ENCODE data around the gene TM9SF2. TPM values are rescaled to one million over a fixed set of nuclear protein-coding genes. Genes with fewer than 3 reads are reported as not detected.

The TM9SF2 gene
- total RNA-seq, 2 donors from 2014 or later: 49.8 to 63.6 TPM

DNA sequence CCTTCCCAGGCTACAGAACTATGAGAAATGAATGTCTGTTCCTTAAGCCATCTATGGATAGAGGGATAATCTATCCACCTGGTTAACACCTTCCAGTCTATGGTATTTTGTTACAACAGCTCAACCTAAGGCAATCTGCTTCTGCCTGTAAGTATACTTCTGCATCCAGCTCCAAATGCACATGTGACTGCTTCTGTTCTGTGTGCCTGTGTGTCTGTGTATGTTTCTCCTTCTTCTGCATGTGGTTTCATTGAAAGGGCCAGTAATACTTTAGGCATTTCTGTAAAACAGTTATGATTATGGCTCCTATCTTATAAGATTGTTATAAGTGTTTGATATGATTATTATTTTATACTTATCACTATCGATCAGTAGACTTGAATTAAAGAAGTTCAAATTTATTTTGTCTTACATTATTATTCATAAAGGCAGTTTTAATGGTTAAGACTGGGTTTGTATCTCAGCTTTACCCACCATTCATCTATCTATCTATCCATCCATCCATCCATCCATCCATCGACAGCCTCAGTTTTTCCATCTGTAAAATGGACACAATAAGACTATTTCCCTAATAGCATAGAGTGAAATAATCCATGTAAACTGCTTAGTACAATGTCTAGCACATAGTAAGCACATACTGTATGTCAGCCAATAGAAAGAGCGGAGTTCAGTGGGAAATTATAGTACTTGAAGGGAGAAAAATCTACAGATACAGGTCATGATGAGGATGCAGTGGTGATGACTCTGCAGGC is 37.5 kb upstream of the TM9SF2 start:
- no peak for DNase-seq
- H3K27me3 ChIP-seq: no peaks in the 10 kb centered on the region
- H3K27ac ChIP-seq: peak overlapping the region in 1 of 4 donors; percentile 5
- no peak overlapping the region for H3K4me3 ChIP-seq
- WGBS, 2 donors: 89 to 94% methylated on average over 3 of the region's 3 CpGs
- no peaks in the 10 kb centered on the region for H3K36me3 ChIP-seq (replicated peaks in 1 of 2; ENCODE audit: insufficient read depth in 1 of 2, low read depth in 2 of 2)
- no peak for ATAC-seq
- intact Hi-C loops (cut with DNase I): no loop called here
- TF ChIP-seq POLR2A (IDR thresholded peaks at IDR 0.05): no peak
- TF ChIP-seq, protein P1, sequence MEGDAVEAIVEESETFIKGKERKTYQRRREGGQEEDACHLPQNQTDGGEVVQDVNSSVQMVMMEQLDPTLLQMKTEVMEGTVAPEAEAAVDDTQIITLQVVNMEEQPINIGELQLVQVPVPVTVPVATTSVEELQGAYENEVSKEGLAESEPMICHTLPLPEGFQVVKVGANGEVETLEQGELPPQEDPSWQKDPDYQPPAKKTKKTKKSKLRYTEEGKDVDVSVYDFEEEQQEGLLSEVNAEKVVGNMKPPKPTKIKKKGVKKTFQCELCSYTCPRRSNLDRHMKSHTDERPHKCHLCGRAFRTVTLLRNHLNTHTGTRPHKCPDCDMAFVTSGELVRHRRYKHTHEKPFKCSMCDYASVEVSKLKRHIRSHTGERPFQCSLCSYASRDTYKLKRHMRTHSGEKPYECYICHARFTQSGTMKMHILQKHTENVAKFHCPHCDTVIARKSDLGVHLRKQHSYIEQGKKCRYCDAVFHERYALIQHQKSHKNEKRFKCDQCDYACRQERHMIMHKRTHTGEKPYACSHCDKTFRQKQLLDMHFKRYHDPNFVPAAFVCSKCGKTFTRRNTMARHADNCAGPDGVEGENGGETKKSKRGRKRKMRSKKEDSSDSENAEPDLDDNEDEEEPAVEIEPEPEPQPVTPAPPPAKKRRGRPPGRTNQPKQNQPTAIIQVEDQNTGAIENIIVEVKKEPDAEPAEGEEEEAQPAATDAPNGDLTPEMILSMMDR (IDR thresholded peaks at IDR 0.05): no peak
- H3K9me3 ChIP-seq: no peaks in the 10 kb centered on the region
- H3K4me1 ChIP-seq: peaks cover 14% of the 10 kb centered on the region

DNA sequence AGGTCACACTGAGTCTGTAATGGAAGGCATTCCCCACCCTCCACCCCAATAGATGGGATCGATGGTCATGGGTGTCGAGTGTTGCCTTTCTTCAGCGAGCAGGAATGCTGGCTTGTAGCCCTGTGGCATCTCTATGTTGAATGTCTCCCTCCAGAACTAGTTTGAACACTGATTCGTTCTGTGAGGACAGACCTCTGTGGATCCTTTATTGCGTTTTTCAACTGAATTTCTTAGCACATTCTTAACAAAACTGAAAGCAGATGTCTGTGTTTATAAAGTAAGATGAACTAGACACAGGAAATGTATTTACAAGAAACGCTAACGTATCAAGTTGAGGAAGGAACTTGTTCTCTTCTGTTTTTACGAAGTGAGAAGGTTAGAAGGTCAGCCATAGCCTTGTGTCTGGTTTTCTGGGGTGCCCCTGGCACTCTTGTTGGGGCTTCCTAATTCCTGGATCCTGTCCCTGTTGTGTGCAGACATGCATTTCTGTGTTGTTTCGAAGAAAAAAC is 36.8 kb upstream of the TM9SF2 start:
- H3K4me1 ChIP-seq: peaks cover 14% of the 10 kb centered on the region
- H3K36me3 ChIP-seq (replicated peaks in 1 of 2; ENCODE audit: insufficient read depth in 1 of 2, low read depth in 2 of 2): no peaks in the 10 kb centered on the region
- DNase-seq (no peak), ATAC-seq (no peak)
- TF ChIP-seq POLR2A (IDR thresholded peaks at IDR 0.05): no peak
- 63 to 78% methylated on average over 9 of the region's 9 CpGs for WGBS, 2 donors
- H3K27me3 ChIP-seq: no peaks in the 10 kb centered on the region
- peak overlapping the region in 1 of 4 donors; percentile 5 for H3K27ac ChIP-seq
- intact Hi-C loops (cut with DNase I): no loop called here
- H3K9me3 ChIP-seq: no peaks in the 10 kb centered on the region
- H3K4me3 ChIP-seq: no peak overlapping the region

DNA sequence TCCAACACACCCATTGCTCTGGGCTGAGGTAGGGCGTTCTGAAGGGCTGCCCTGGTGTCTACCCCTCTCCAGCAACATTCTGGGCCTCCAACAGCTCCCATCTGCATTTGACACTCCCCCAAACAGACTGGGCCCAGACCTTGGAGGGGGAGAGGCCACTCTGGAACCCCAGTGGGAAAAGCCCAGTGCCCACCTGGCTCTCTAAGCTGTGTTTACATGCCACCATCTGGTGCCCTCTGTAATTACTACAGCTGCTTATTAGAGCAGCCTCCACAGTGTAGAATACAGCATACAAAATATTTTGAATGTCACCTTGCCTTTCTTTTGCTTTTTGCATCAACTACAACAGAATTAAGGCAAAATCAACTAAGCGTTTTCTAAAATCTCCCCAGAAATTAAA is 35.8 kb upstream of the TM9SF2 start:
- DNase-seq (no peak), ATAC-seq (no peak)
- Histone ChIP-seq H3K4me1 (peaks cover 14% of the 10 kb centered on the region), H3K27me3 (no peaks in the 10 kb centered on the region), H3K27ac (no peak overlapping the region), H3K4me3 (no peak overlapping the region), H3K36me3 (replicated peaks in 1 of 2; ENCODE audit: insufficient read depth in 1 of 2, low read depth in 2 of 2) (no peaks in the 10 kb centered on the region), H3K9me3 (no peaks in the 10 kb centered on the region)
- 83 to 92% methylated on average over 2 of the region's 2 CpGs for WGBS, 2 donors
- intact Hi-C loops (cut with DNase I): no loop called here
- no peak for TF ChIP-seq POLR2A (IDR thresholded peaks at IDR 0.05)

DNA sequence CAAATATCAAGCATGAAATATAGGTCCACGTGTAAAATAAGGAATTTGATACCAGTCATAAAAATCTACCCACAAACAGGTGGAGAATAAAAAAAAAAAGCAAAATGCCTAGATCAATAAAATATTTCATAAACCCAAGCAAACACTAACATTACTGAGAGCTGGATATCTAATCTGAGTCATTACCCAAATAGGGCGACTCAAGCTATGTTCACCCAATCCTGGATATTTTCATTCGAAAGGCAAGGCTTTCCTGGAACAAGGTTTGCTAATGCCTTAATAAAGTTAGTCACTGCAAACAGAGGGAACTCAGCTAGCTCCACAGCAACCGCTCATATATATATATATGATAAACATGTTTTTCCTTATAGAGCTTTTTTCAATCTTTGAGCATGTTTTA is 33.5 kb upstream of the TM9SF2 start:
- 20 to 21% methylated on average over 4 of the region's 4 CpGs for WGBS, 2 donors
- H3K36me3 ChIP-seq (replicated peaks in 1 of 2; ENCODE audit: insufficient read depth in 1 of 2, low read depth in 2 of 2): no peaks in the 10 kb centered on the region
- no peaks in the 10 kb centered on the region for H3K27me3 ChIP-seq
- H3K9me3 ChIP-seq: no peaks in the 10 kb centered on the region
- peak overlapping the region in 1 of 4 donors; percentile 41 for H3K27ac ChIP-seq
- intact Hi-C loops (cut with DNase I): no loop called here
- TF ChIP-seq, protein P1 (IDR thresholded peaks at IDR 0.05): no peak
- TF ChIP-seq POLR2A (IDR thresholded peaks at IDR 0.05): no peak
- ATAC-seq (peak; percentile 87), DNase-seq (peak in 2 of 4 donors; percentile 23 to 24)
- H3K4me3 ChIP-seq: no peak overlapping the region
- H3K4me1 ChIP-seq: peaks cover 14% of the 10 kb centered on the region

DNA sequence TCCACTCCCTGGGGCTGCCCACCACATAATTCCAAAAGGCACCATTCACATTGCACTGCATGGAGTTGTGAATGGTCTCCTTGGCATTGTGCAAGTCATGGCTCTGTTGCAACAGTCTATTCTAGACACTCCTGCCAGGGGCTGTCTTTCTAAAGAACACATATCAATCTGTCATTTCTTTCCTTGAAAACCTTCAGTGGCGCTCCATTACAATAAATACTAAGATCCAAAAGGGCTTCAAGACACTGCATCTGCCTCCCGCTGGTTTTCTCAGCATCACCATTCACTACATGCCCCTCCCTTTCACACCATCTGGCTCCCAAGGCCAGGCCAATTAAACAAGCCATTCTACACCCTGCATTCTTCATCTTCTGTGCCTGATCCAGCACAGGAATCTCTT is 32.2 kb upstream of the TM9SF2 start:
- peaks cover 14% of the 10 kb centered on the region for H3K4me1 ChIP-seq
- no peaks in the 10 kb centered on the region for H3K9me3 ChIP-seq
- no peaks in the 10 kb centered on the region for H3K36me3 ChIP-seq (replicated peaks in 1 of 2; ENCODE audit: insufficient read depth in 1 of 2, low read depth in 2 of 2)
- DNase-seq (no peak), ATAC-seq (no peak)
- TF ChIP-seq, protein P1 (IDR thresholded peaks at IDR 0.05): no peak
- TF ChIP-seq POLR2A (IDR thresholded peaks at IDR 0.05): no peak
- no peak overlapping the region for H3K27ac ChIP-seq
- intact Hi-C loops (cut with DNase I): no loop called here
- 58 to 79% methylated on average over 2 of the region's 2 CpGs for WGBS, 2 donors
- no peak overlapping the region for H3K4me3 ChIP-seq
- no peaks in the 10 kb centered on the region for H3K27me3 ChIP-seq
